T-helper 2 cell treated with Interferon-gamma antibody and Interleukin-4, amounts not matched to agents 100 ng/mL and 5 ng/mL, for 36 hours (primary cell): ENCODE measurements around the gene SLCO4A1. TPM values are rescaled to one million over a fixed set of nuclear protein-coding genes. Genes with fewer than 3 reads are reported as not detected.

Experiments used
- intact Hi-C: fragments of 100-400 bp; cut with micrococcal nuclease; formaldehyde crosslinking; loops from one replicate; pipeline ENCODE4 v1.15.1; 2023
- total RNA-seq: library from RNA; stranded (reverse); gene quantifications from 2 replicates; pipeline ENCODE4 v1.2.3, GENCODE V29; 2022

The SLCO4A1 gene
- total RNA-seq, 1 donor from 2014 or later: 57.2 TPM

- intact Hi-C loops: no loop called here
Observed at GRCh38 chr20:62636446-62636845, 5.9 kb upstream of the SLCO4A1 start.

GRCh38 chr20:62637110-62637509, 5.2 kb upstream of the SLCO4A1 start:
- intact Hi-C loops: no loop called here

DNA sequence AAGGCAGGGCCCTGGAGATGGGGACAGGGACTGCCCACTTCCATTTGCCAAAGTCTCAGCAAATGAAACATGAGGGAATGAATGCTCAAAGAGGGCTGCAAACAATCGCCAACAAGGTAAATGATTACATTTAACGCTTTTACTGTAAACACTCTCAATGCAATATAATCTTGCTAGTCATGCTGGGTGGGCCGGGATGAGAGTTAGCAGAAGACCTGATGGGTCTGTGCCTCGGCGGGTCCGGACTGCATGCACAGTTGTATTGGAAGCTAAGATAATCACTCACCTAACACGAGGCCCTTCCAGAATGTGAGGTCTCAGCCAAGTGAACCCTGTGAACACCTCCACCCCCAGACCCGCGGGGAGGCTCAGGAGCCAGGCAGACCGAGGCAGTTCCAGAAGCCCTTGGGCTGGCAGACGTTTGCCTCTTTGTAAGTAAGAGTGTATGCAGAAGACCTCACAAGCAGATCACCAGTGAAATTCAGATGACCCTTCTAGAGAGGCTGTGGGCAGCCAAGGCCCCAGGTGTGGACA, 4.7 kb upstream of the SLCO4A1 start:
- intact Hi-C loops: no loop called here

DNA sequence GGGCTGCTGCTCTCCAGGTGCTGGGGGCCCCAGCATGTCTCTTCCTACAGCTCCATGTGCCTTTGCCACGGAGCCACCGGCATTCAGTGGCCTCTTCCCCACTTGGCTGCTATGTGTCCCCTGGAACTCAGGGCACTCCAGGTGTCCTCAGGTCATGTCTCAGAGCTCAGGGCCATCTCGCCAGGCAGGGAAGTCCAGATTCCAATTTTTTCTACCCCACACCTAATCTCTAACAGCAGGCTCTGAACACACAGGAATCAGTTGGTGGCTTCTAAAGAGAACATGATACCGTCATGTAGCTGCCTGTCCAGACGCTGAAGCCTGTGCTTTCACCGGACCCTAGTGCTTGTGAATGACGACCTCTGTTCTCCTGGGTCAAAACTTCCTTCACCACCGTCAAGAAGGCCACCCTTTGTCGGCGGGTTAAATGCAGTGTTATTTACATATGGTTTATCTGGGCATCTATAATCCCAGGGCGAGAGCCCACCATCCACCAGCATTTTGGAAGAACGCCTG, 4.2 kb upstream of the SLCO4A1 start:
- intact Hi-C loops: no loop called here

- intact Hi-C loops: no loop called here
Observed at GRCh38 chr20:62638679-62639406, 3.5 kb upstream of the SLCO4A1 start.

DNA sequence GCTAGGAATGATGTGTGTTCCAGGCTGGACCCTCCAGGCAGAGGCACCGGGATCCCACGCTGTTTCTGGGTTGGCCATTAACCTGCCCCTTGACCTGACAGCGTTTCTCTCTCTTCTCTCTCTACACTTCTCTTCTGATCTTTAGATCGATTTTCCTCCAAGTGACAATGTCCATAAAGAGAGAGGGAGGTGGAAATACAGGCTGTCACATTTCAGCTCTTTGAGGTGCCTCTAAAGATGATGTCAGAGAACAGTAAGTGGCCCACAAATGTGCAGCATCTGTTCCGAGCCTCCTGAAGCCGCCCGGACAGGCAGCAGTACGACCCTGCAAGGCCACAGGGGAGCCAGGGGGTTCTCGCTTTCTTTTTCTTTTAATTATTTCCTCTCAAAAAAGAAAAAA, 2.5 kb upstream of the SLCO4A1 start:
- intact Hi-C loops: no loop called here

DNA sequence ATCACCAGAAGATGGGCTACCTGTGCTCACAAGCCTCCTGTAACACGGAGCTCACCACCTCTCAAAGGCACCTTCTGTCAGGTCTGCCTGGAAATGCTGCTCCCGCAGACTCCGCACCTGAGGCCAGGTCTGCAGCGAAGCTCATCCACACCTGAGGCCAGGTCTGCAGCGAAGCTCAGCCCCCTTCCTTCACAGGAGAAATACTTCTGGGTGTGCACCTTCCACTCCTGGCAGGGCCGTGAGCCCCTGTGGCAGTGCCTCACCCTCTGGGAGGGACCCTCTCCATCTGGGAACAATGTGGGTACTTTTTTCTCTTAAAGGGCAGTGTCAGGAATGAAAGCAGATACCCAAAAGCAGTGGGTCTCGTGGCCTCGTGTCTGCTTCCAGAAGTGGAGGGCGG, 1.4 kb upstream of the SLCO4A1 start:
- intact Hi-C loops: no loop called here

- intact Hi-C loops: loop anchor here (1.0 to 2.0 kb wide), 4 partner anchors 10 to 153 kb away; no protein-coding TSS in a partner anchor
Observed at GRCh38 chr20:62641321-62642050, 817 bp upstream of the SLCO4A1 start.

DNA sequence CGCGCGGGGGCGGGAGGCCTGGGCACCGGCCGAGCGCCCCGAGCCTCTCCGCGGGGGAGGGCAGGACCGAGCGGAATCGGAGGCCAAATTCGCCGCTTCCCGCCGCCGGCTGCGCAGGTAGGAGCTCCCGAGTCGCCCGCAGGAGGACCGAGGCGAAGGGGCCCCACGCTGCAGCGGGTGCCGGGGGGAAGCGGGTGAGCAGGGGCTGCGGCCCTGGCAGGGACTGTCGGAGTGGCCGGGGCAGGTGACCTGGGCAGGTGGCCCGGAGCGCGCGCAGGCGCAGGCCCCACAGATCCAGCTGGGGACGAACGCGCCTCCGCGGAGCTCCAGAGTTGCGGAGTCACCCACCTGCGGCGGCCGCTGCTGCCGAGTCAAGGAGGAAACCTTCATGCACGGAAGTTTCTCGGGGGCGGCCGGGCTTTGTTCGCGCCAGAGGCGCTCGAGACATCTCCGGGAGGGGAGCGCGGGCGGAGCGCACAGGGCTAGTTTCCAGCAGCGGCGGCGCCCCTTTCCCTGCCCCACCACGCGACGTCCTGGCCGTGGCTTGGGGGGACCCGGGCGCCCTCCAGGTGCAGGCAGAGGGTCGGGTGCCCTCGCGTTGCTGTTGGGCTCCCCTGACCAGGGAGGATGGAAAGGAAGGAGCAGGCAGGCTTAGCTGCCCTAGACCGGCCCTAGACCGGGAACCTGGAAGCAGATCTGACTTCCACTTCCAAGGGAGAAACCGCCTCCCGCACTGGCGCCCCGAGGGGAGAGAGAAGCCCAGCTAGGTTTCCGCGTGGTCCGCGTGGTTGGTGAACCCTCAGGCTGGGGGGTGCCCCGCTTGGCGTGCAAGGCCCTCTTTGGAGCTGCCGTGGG, 590 bp downstream of the SLCO4A1 start:
- intact Hi-C loops: loop anchor here (1.0 to 2.0 kb wide), 4 partner anchors 8 to 152 kb away; no protein-coding TSS in a partner anchor

DNA sequence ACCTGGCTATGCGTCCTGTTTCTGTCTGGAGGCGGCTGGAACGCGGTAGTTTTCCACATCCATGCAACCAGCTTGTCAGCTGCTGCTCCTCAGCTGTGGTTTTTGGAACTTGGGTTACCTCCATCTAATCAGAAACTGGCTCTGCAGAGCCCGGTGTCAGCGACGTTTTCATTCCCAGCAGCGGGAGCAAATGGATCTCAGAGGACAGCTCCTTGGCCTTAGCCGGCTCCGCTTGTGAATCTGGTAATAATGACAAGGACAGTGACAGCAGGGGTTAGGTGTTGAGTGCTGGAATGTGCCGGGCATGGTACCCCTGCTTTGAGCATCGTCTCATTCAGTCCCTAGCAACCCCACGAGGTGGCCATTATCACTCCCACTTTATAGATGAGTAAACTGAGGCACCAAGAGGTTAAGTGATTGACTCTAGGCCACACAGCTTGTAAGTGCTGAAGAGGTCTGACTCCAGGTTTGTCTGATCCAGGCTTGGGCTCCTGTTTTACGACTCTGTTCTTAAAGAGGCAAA, 1.3 kb downstream of the SLCO4A1 start:
- intact Hi-C loops: loop anchor here (2.0 kb wide), 1 partner anchor 151 kb away; no protein-coding TSS in a partner anchor

- intact Hi-C loops: no loop called here
Observed at GRCh38 chr20:62644044-62644795, 1.9 kb downstream of the SLCO4A1 start.

DNA sequence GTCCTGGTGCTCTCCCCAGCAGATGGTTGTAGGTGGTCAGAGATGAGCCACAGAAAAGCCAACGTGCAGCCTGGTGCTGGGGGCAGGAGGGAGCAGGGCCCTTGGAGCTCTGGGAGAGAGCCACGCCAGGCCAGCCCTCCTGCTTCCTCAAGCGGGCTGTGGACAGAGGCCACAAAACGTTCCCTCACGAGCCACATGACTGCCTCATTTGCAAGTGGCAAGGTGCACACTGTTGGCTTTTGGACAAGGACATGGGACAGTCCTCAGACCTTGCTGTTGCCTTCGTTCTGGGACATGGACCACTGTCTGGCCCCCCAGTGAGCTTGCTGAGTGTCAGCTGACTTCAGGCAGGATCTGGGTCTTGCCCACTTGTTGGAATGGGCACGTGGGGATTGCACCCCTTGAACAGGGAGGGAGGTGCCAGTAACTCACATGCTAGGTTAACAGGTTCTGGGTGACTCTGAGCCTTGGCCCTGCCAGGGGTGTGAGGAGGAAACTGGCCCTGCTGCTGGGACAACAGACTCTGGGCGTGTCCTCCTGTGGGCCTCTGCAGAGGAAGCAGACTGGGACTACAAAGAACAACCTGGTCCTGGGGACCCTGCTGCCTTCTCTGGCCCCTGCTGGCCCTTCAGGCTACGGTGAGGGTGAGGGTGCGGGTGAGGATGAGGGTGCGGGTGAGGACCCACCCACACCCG, 2.6 kb downstream of the SLCO4A1 start:
- intact Hi-C loops: no loop called here

DNA sequence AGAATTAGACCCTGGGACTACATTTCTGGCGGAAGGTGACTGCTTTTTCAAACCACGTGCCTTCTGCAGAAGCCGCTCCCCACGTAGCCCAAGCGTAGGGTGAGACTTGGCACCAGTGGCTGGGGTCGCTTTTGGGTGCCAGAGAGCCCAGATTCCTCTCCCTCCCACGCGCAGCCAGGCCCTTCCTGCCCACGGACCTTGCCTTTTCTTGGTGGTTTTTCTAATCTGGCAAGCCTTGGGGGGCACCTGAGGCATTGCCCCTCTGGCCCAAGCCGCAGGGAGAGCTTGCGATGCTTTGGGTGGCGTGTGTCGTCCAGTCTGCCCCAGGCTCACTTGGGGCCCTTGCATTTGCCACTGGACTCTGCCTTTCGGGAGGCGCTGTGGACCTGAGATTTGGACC, 3.3 kb downstream of the SLCO4A1 start:
- intact Hi-C loops: no loop called here

- intact Hi-C loops: no loop called here
Observed at GRCh38 chr20:62646851-62647520, 4.7 kb downstream of the SLCO4A1 start.

- intact Hi-C loops: no loop called here
Observed at GRCh38 chr20:62647521-62648317, 5.4 kb downstream of the SLCO4A1 start.

DNA sequence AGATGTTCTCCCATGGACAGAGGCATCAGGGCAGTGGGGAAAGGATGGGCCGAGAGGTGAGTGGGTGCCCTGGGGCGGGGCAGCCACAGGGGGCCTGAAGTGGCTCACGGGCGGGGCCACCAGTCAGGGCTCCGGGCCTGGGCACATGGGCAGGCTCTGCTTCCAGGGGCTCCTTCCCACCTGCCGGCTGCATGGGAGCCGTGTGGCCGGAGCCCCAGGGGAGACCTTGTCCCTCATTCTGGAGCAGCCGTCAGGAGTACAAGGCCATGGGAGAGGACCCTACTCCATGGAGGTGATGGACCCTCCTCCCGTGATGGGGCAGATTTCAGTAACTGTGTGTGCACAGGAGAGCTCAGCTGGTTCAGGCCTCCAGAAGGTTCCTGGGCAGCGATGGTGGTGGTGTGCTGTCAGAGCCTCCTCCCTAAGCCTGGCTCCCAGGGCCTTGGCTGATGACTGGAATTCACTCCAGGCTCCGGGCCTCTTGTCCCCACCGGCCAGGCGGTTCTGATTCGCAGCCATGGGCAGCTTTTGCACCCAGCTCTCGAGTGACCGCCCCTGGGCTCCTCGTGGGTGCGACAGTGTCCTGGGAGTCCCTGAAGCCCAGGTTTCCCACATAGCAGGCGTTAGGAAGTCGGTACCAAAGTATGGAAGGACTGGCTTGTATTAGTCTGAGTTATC, 6.2 kb downstream of the SLCO4A1 start:
- intact Hi-C loops: no loop called here

DNA sequence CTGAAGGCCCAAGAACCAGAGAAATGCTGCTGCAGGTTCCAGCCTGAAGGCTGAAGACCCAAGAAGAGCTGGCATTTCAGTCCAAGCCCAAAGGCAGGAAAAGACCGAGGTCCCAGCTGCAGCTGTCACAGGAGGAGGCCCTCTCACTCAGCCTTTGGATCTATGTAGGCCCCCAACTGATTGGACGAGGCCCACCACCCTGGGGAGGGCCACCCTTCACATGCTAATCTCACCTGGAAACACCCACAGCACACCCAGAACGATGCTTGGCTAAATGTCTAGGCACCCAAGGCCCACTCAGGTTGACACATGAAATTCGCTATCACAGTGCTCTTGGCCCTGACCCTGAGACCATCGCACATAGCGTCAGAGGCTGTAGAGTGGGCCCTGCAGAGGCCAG, 6.8 kb downstream of the SLCO4A1 start:
- intact Hi-C loops: no loop called here
